ENCODE data around the gene NFYA.
A peak's percentile ranks its signal among the peaks of the same experiment; 100 is the strongest.

Gene NFYA

GRCh38 chr6:41073203-41073967, 611 bp downstream of the NFYA start:
- DNase-seq (ENCODE audit: low read depth in 2 of 2), result peak; percentile 71 to 75

GRCh38 chr6:41073968-41074691, 1.4 kb downstream of the NFYA start:
- DNase-seq (ENCODE audit: low read depth in 2 of 2), result no peak

GRCh38 chr6:41074692-41075436, 2.1 kb downstream of the NFYA start:
- no peak for DNase-seq (ENCODE audit: low read depth in 2 of 2)

GRCh38 chr6:41075651-41076626, 3.2 kb downstream of the NFYA start:
- no peak for DNase-seq (ENCODE audit: low read depth in 2 of 2)

- DNase-seq (ENCODE audit: low read depth in 2 of 2), result no peak
Measured at GRCh38 chr6:41077536-41077935, 4.8 kb downstream of the NFYA start.

GRCh38 chr6:41078101-41078500, 5.3 kb downstream of the NFYA start:
- DNase-seq (ENCODE audit: low read depth in 2 of 2), result no peak

- no peak for DNase-seq (ENCODE audit: low read depth in 2 of 2)
Measured at GRCh38 chr6:41079080-41079479, 6.3 kb downstream of the NFYA start.

- DNase-seq (ENCODE audit: low read depth in 2 of 2), result no peak
Measured at GRCh38 chr6:41080621-41081020, 7.8 kb downstream of the NFYA start.

- no peak for DNase-seq (ENCODE audit: low read depth in 2 of 2)
Measured at GRCh38 chr6:41083072-41083471, 10.3 kb downstream of the NFYA start.

GRCh38 chr6:41085182-41085581, 12.4 kb downstream of the NFYA start:
- DNase-seq (ENCODE audit: low read depth in 2 of 2), result no peak

- no peak for DNase-seq (ENCODE audit: low read depth in 2 of 2)
Measured at GRCh38 chr6:41088451-41088850, 15.7 kb downstream of the NFYA start.

- DNase-seq (ENCODE audit: low read depth in 2 of 2), result no peak
Measured at GRCh38 chr6:41090841-41091761, 18.3 kb downstream of the NFYA start.

GRCh38 chr6:41092421-41093140, 19.8 kb downstream of the NFYA start:
- no peak for DNase-seq (ENCODE audit: low read depth in 2 of 2)

- DNase-seq (ENCODE audit: low read depth in 2 of 2), result no peak
Measured at GRCh38 chr6:41093729-41094128, 21.0 kb downstream of the NFYA start.

- DNase-seq (ENCODE audit: low read depth in 2 of 2), result no peak
Measured at GRCh38 chr6:41097467-41098090, 24.8 kb downstream of the NFYA start.

- DNase-seq (ENCODE audit: low read depth in 2 of 2), result no peak
Measured at GRCh38 chr6:41098366-41098765, 25.6 kb downstream of the NFYA start.

GRCh38 chr6:41100871-41101287, 28.1 kb downstream of the NFYA start:
- DNase-seq (ENCODE audit: low read depth in 2 of 2), result no peak

GRCh38 chr6:41103847-41104246, 31.1 kb downstream of the NFYA start:
- DNase-seq (ENCODE audit: low read depth in 2 of 2), result no peak

- DNase-seq (ENCODE audit: low read depth in 2 of 2), result no peak
Measured at GRCh38 chr6:41111017-41111416, 38.2 kb downstream of the NFYA start.
